ENCODE data around the gene QKI. TPM values are rescaled to one million over a fixed set of nuclear protein-coding genes. Genes with fewer than 3 reads are reported as not detected.
"Not testable (repeated sequence)": the region's sequence is repeated elsewhere in the genome, so short reads cannot be mapped to it uniquely, and the experiment has no call there.

QKI gene
- total RNA-seq, 1 experiment from 2014 or later = 0.04 TPM

GRCh38 chr6:163470611-163471010, 56.1 kb downstream of the QKI start:
- H3K79me2 ChIP-seq (ENCODE audit: low read length) = no peaks in the 10 kb centered on the region
- H2AFZ ChIP-seq (ENCODE audit: low read length) = no peak overlapping the region
- H3K4me3 ChIP-seq (ENCODE audit: low read length) = no peak overlapping the region
- H3K27me3 ChIP-seq (ENCODE audit: low read length) = no peaks in the 10 kb centered on the region
- no peaks in the 10 kb centered on the region for H4K20me1 ChIP-seq (ENCODE audit: insufficient read depth, low read depth, low read length)
- no peak overlapping the region for H3K27ac ChIP-seq (ENCODE audit: low read length)
- H3K9me2 ChIP-seq (replicated peaks; ENCODE audit: insufficient read depth, low read length) = no peaks in the 10 kb centered on the region
- H3K36me3 ChIP-seq (ENCODE audit: insufficient read depth, low read length) = no peaks in the 10 kb centered on the region
- peaks cover 48% of the 10 kb centered on the region for H3K9me3 ChIP-seq (ENCODE audit: low read length)
- H3K4me2 ChIP-seq (ENCODE audit: low read depth, low read length, poor library complexity, severe bottlenecking) = no peak overlapping the region
- no peak overlapping the region for H3K9ac ChIP-seq (ENCODE audit: low read length)
- no peak for DNase-seq
- H3K4me1 ChIP-seq (ENCODE audit: low read length) = no peaks in the 10 kb centered on the region

GRCh38 chr6:163474581-163474980, 60.1 kb downstream of the QKI start:
- DNase-seq = no peak
- Histone ChIP-seq H3K27me3 (ENCODE audit: low read length) (no peaks in the 10 kb centered on the region), H3K4me2 (ENCODE audit: low read depth, low read length, poor library complexity, severe bottlenecking) (no peak overlapping the region), H3K4me1 (ENCODE audit: low read length) (no peaks in the 10 kb centered on the region), H3K4me3 (ENCODE audit: low read length) (no peak overlapping the region), H4K20me1 (ENCODE audit: insufficient read depth, low read depth, low read length) (no peaks in the 10 kb centered on the region), H3K79me2 (ENCODE audit: low read length) (no peaks in the 10 kb centered on the region), H2AFZ (ENCODE audit: low read length) (no peak overlapping the region), H3K9me3 (ENCODE audit: low read length) (peaks cover 25% of the 10 kb centered on the region), H3K9me2 (replicated peaks; ENCODE audit: insufficient read depth, low read length) (no peaks in the 10 kb centered on the region), H3K9ac (ENCODE audit: low read length) (no peak overlapping the region), H3K36me3 (ENCODE audit: insufficient read depth, low read length) (no peaks in the 10 kb centered on the region), H3K27ac (ENCODE audit: low read length) (no peak overlapping the region)

- not testable (repeated sequence) for H2AFZ ChIP-seq (ENCODE audit: low read length); H3K9me2 ChIP-seq (replicated peaks; ENCODE audit: insufficient read depth, low read length); H3K4me2 ChIP-seq (ENCODE audit: low read depth, low read length, poor library complexity, severe bottlenecking); H3K9ac ChIP-seq (ENCODE audit: low read length); H3K27ac ChIP-seq (ENCODE audit: low read length); DNase-seq; H3K79me2 ChIP-seq (ENCODE audit: low read length); H4K20me1 ChIP-seq (ENCODE audit: insufficient read depth, low read depth, low read length); H3K4me1 ChIP-seq (ENCODE audit: low read length); H3K36me3 ChIP-seq (ENCODE audit: insufficient read depth, low read length); H3K27me3 ChIP-seq (ENCODE audit: low read length); H3K4me3 ChIP-seq (ENCODE audit: low read length)
- peaks cover 16% of the 10 kb centered on the region for H3K9me3 ChIP-seq (ENCODE audit: low read length)
Observed at GRCh38 chr6:163476946-163477345, 62.4 kb downstream of the QKI start.

- Histone ChIP-seq H3K9ac (ENCODE audit: low read length) (no peak overlapping the region), H3K4me2 (ENCODE audit: low read depth, low read length, poor library complexity, severe bottlenecking) (no peak overlapping the region), H3K27ac (ENCODE audit: low read length) (no peak overlapping the region), H3K9me3 (ENCODE audit: low read length) (peaks cover 7% of the 10 kb centered on the region), H3K27me3 (ENCODE audit: low read length) (no peaks in the 10 kb centered on the region), H3K9me2 (replicated peaks; ENCODE audit: insufficient read depth, low read length) (no peaks in the 10 kb centered on the region), H3K79me2 (ENCODE audit: low read length) (no peaks in the 10 kb centered on the region), H4K20me1 (ENCODE audit: insufficient read depth, low read depth, low read length) (no peaks in the 10 kb centered on the region), H3K36me3 (ENCODE audit: insufficient read depth, low read length) (no peaks in the 10 kb centered on the region), H3K4me3 (ENCODE audit: low read length) (no peak overlapping the region), H3K4me1 (ENCODE audit: low read length) (no peaks in the 10 kb centered on the region), H2AFZ (ENCODE audit: low read length) (no peak overlapping the region)
- no peak for DNase-seq
Observed at GRCh38 chr6:163483107-163483506, 68.6 kb downstream of the QKI start.

- Histone ChIP-seq H2AFZ (ENCODE audit: low read length) (no peak overlapping the region), H3K79me2 (ENCODE audit: low read length) (no peaks in the 10 kb centered on the region), H3K27me3 (ENCODE audit: low read length) (no peaks in the 10 kb centered on the region), H3K9ac (ENCODE audit: low read length) (no peak overlapping the region), H3K9me2 (replicated peaks; ENCODE audit: insufficient read depth, low read length) (no peaks in the 10 kb centered on the region), H3K4me3 (ENCODE audit: low read length) (no peak overlapping the region), H3K4me1 (ENCODE audit: low read length) (no peaks in the 10 kb centered on the region), H4K20me1 (ENCODE audit: insufficient read depth, low read depth, low read length) (no peaks in the 10 kb centered on the region), H3K4me2 (ENCODE audit: low read depth, low read length, poor library complexity, severe bottlenecking) (no peak overlapping the region), H3K36me3 (ENCODE audit: insufficient read depth, low read length) (no peaks in the 10 kb centered on the region), H3K9me3 (ENCODE audit: low read length) (peaks cover 11% of the 10 kb centered on the region), H3K27ac (ENCODE audit: low read length) (no peak overlapping the region)
- no peak for DNase-seq
Observed at GRCh38 chr6:163485388-163485851, 70.9 kb downstream of the QKI start.

- H3K9me2 ChIP-seq (replicated peaks; ENCODE audit: insufficient read depth, low read length) = no peaks in the 10 kb centered on the region
- H3K9ac ChIP-seq (ENCODE audit: low read length) = no peak overlapping the region
- peaks cover 8% of the 10 kb centered on the region; the same call in 1 of the 2 replicates for H3K9me3 ChIP-seq (ENCODE audit: low read length)
- no peaks in the 10 kb centered on the region for H4K20me1 ChIP-seq (ENCODE audit: insufficient read depth, low read depth, low read length)
- H3K36me3 ChIP-seq (ENCODE audit: insufficient read depth, low read length) = no peaks in the 10 kb centered on the region
- H3K79me2 ChIP-seq (ENCODE audit: low read length) = no peaks in the 10 kb centered on the region
- no peak overlapping the region for H3K4me3 ChIP-seq (ENCODE audit: low read length)
- no peak for DNase-seq
- H3K27ac ChIP-seq (ENCODE audit: low read length) = no peak overlapping the region
- no peak overlapping the region for H3K4me2 ChIP-seq (ENCODE audit: low read depth, low read length, poor library complexity, severe bottlenecking)
- H3K27me3 ChIP-seq (ENCODE audit: low read length) = no peaks in the 10 kb centered on the region
- no peak overlapping the region for H2AFZ ChIP-seq (ENCODE audit: low read length)
- no peaks in the 10 kb centered on the region for H3K4me1 ChIP-seq (ENCODE audit: low read length)
Observed at GRCh38 chr6:163486821-163487220, 72.3 kb downstream of the QKI start.

- Histone ChIP-seq H2AFZ (ENCODE audit: low read length) (no peak overlapping the region), H4K20me1 (ENCODE audit: insufficient read depth, low read depth, low read length) (no peaks in the 10 kb centered on the region), H3K4me3 (ENCODE audit: low read length) (no peak overlapping the region), H3K27ac (ENCODE audit: low read length) (no peak overlapping the region), H3K36me3 (ENCODE audit: insufficient read depth, low read length) (no peaks in the 10 kb centered on the region), H3K9ac (ENCODE audit: low read length) (no peak overlapping the region), H3K27me3 (ENCODE audit: low read length) (no peaks in the 10 kb centered on the region), H3K9me3 (ENCODE audit: low read length) (peaks cover 8% of the 10 kb centered on the region; the same call in 1 of the 2 replicates), H3K79me2 (ENCODE audit: low read length) (no peaks in the 10 kb centered on the region), H3K4me2 (ENCODE audit: low read depth, low read length, poor library complexity, severe bottlenecking) (no peak overlapping the region), H3K9me2 (replicated peaks; ENCODE audit: insufficient read depth, low read length) (no peaks in the 10 kb centered on the region), H3K4me1 (ENCODE audit: low read length) (no peaks in the 10 kb centered on the region)
- DNase-seq = no peak
Observed at GRCh38 chr6:163487606-163488005, 73.1 kb downstream of the QKI start.

- H2AFZ ChIP-seq (ENCODE audit: low read length) = no peak overlapping the region
- no peak for DNase-seq
- no peaks in the 10 kb centered on the region for H4K20me1 ChIP-seq (ENCODE audit: insufficient read depth, low read depth, low read length)
- peaks cover 16% of the 10 kb centered on the region for H3K9me3 ChIP-seq (ENCODE audit: low read length)
- no peak overlapping the region for H3K4me3 ChIP-seq (ENCODE audit: low read length)
- no peak overlapping the region for H3K27ac ChIP-seq (ENCODE audit: low read length)
- H3K79me2 ChIP-seq (ENCODE audit: low read length) = no peaks in the 10 kb centered on the region
- no peaks in the 10 kb centered on the region for H3K27me3 ChIP-seq (ENCODE audit: low read length)
- H3K4me1 ChIP-seq (ENCODE audit: low read length) = no peaks in the 10 kb centered on the region
- H3K36me3 ChIP-seq (ENCODE audit: insufficient read depth, low read length) = no peaks in the 10 kb centered on the region
- H3K9ac ChIP-seq (ENCODE audit: low read length) = no peak overlapping the region
- H3K9me2 ChIP-seq (replicated peaks; ENCODE audit: insufficient read depth, low read length) = no peaks in the 10 kb centered on the region
- H3K4me2 ChIP-seq (ENCODE audit: low read depth, low read length, poor library complexity, severe bottlenecking) = no peak overlapping the region
Observed at GRCh38 chr6:163489584-163489983, 75.1 kb downstream of the QKI start.
